Gastrocnemius medialis (tissue), 4 donors: ENCODE data around the gene HOXA6.

ENCODE experiments used
- POLR2A ChIP-seq, 2 donors: fragments of 450-650 bp; IDR thresholded peaks; one replicate each; pipeline ENCODE4 v1.6.1; 2017; ENCODE audit warnings: antibody characterized with exemption in 2 of 2, mild to moderate bottlenecking in 2 of 2, moderate library complexity in 2 of 2
- TF ChIP-seq, protein P1 (sequence below), 5 experiments: fragments of 450-650 bp in 3 of 5; fragments of 200-600 bp in 2 of 5; sonication (generic) in 2 of 5; IDR thresholded peaks in 4 of 5; conservative IDR thresholded peaks in 1 of 5; 1 replicate in 4 of 5; 2 replicates in 1 of 5; pipeline ENCODE4 v1.5.1; 2016 to 2019; ENCODE audit warnings: antibody characterized with exemption in 5 of 5, mild to moderate bottlenecking in 3 of 5, moderate library complexity in 3 of 5

GRCh38 chr7:27182861-27183681 is 35.5 kb upstream of the HOXA6 start:
- TF ChIP-seq, protein P1, sequence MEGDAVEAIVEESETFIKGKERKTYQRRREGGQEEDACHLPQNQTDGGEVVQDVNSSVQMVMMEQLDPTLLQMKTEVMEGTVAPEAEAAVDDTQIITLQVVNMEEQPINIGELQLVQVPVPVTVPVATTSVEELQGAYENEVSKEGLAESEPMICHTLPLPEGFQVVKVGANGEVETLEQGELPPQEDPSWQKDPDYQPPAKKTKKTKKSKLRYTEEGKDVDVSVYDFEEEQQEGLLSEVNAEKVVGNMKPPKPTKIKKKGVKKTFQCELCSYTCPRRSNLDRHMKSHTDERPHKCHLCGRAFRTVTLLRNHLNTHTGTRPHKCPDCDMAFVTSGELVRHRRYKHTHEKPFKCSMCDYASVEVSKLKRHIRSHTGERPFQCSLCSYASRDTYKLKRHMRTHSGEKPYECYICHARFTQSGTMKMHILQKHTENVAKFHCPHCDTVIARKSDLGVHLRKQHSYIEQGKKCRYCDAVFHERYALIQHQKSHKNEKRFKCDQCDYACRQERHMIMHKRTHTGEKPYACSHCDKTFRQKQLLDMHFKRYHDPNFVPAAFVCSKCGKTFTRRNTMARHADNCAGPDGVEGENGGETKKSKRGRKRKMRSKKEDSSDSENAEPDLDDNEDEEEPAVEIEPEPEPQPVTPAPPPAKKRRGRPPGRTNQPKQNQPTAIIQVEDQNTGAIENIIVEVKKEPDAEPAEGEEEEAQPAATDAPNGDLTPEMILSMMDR (IDR thresholded peaks at IDR 0.05 in 4 of 5, conservative IDR thresholded peaks at IDR 0.05 in 1 of 5): no peak
- no peak for TF ChIP-seq POLR2A (IDR thresholded peaks at IDR 0.05)
